HFF-Myc (cell line): ENCODE results near the gene MPDZ.

ENCODE experiments used
- DNase-seq: peaks from one replicate; pipeline ENCODE4 v3.0.0-alpha.2; 2011; ENCODE audit warnings: low read depth; ENCODE audit errors: extremely low read depth
- H3K4me3 ChIP-seq: replicated peaks from 2 replicates; pipeline ENCODE4 v1.5.1; 2011; ENCODE audit warnings: low read depth, mild to moderate bottlenecking, control low read depth, low read length
- CTCF ChIP-seq: IDR thresholded peaks from 2 replicates; pipeline ENCODE4 v1.5.1; 2012; ENCODE audit warnings: mild to moderate bottlenecking, low read depth, low read length, control low read depth; ENCODE audit errors: missing control alignments

The MPDZ gene

GRCh38 chr9:13174906-13175639 is 104.4 kb downstream of the MPDZ start:
- no peak overlapping the region for H3K4me3 ChIP-seq
- DNase-seq = no peak
- no peak for TF ChIP-seq CTCF

GRCh38 chr9:13173553-13173952 is 105.9 kb downstream of the MPDZ start:
- no peak for TF ChIP-seq CTCF
- DNase-seq = no peak
- no peak overlapping the region for H3K4me3 ChIP-seq

- TF ChIP-seq CTCF = no peak
- H3K4me3 ChIP-seq = no peak overlapping the region
- no peak for DNase-seq
Observed at GRCh38 chr9:13171261-13171660, 108.2 kb downstream of the MPDZ start.

- H3K4me3 ChIP-seq = no peak overlapping the region
- no peak for DNase-seq
- no peak for TF ChIP-seq CTCF
Observed at GRCh38 chr9:13166996-13167395, 112.5 kb downstream of the MPDZ start.

- H3K4me3 ChIP-seq = no peak overlapping the region
- no peak for TF ChIP-seq CTCF
- DNase-seq = no peak
Observed at GRCh38 chr9:13165956-13166355, 113.5 kb downstream of the MPDZ start.

GRCh38 chr9:13165236-13165945 is 114.1 kb downstream of the MPDZ start:
- no peak for DNase-seq
- no peak for TF ChIP-seq CTCF
- no peak overlapping the region for H3K4me3 ChIP-seq
